GM06990 (cell line): ENCODE measurements around the gene SCRG1.

ENCODE experiments used
- DNase-seq: peaks from one replicate; pipeline ENCODE4 v3.0.0-alpha.2; 2011; ENCODE audit not compliant: insufficient read length; ENCODE audit errors: extremely low read depth
- H3K27me3 ChIP-seq: replicated peaks from 2 replicates; pipeline ENCODE4 v1.6.0; 2011; ENCODE audit warnings: low read length; ENCODE audit not compliant: control insufficient read depth, insufficient read depth
- H3K36me3 ChIP-seq: 2 replicates; pipeline ENCODE4 v1.5.1; 2011; ENCODE audit warnings: low read length; ENCODE audit not compliant: control insufficient read depth, insufficient read depth
- H3K4me3 ChIP-seq: replicated peaks from 2 replicates; pipeline ENCODE4 v1.5.1; 2011; ENCODE audit warnings: low read depth, mild to moderate bottlenecking, control low read depth, low read length
- CTCF ChIP-seq: IDR thresholded peaks from 2 replicates; pipeline ENCODE4 v1.5.1; 2011; ENCODE audit warnings: low read length, control low read depth, mild to moderate bottlenecking, inconsistent platforms; ENCODE audit not compliant: insufficient read depth, poor library complexity, severe bottlenecking

Gene SCRG1

DNA sequence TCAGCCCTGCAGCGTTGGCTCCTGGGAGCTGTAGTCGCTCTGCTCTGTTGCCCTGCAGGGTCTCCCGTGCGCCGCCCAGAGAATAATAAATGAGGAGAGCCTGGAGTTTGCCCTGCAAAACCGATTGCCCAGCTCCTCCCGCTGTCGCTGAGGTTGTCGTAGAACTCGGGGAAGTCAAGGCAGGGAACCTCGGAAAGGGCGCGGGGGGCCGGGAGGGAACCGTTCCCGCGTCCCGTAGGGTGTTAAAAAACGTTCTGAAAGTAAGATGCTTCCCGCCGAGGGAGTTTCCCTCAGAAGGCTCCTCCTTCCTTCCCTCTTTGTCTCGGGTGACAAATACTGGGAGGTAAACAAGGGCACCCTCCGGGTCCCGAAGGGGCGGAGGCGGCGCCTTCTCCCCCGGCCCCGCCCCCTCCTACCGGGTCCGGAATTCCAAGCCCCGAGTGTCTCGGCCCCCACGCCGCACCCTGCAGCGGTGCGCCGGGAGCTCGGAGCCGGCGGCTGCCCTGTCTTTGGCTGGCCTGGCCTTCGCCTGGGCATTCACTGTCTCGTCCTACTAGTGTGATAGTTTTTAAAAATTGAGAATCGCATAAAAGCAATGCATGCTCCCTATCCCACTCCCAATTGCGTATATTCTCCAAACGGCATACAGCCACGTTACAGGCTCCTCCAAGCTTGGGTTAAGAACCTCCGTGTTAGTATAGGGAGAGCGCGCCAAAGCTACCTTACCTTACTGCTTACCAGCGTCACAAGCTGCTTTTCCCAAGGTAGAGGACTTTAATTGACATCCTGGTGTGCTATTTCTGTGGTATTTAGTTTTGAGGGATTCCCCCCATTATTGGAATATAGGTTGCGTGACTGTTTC lies 63.8 kb downstream of the SCRG1 start:
- Histone ChIP-seq H3K27me3 (no peaks in the 10 kb centered on the region), H3K4me3 (peak overlapping the region; percentile 99), H3K36me3 (no peaks in the 10 kb centered on the region; the same call in none of the 2 replicates)
- TF ChIP-seq CTCF, result no peak
- peak; percentile 80 for DNase-seq
